Trophoblast cell (in vitro differentiated cells and primary cell): ENCODE data around the gene DCLRE1A.

Experiments
- DNase-seq, 2 donors: peaks; one replicate each; pipeline ENCODE4 v3.0.0-alpha.2; 2016
- H2AFZ ChIP-seq: 2 replicates; pipeline ENCODE4 v1.6.1; 2013; ENCODE audit warnings: low read length, moderate library complexity, mild to moderate bottlenecking; ENCODE audit not compliant: insufficient read depth, poor library complexity
- H2AK5ac ChIP-seq: 2 replicates; pipeline ENCODE4 v1.6.1; 2013; ENCODE audit warnings: mild to moderate bottlenecking, low read length
- H2BK120ac ChIP-seq: 2 replicates; pipeline ENCODE4 v1.6.1; 2013; ENCODE audit warnings: low read length, mild to moderate bottlenecking, moderate library complexity; ENCODE audit not compliant: insufficient read depth, poor library complexity
- H2BK12ac ChIP-seq: 2 replicates; pipeline ENCODE4 v1.6.1; 2013; ENCODE audit warnings: mild to moderate bottlenecking, low read length, moderate library complexity
- H2BK5ac ChIP-seq: 2 replicates; pipeline ENCODE4 v1.6.1; 2013; ENCODE audit warnings: low read length, low read depth, moderate library complexity, mild to moderate bottlenecking; ENCODE audit not compliant: poor library complexity
- H3K14ac ChIP-seq: 2 replicates; pipeline ENCODE4 v1.6.1; 2013; ENCODE audit warnings: mild to moderate bottlenecking, low read length
- H3K18ac ChIP-seq: 2 replicates; pipeline ENCODE4 v1.6.1; 2013; ENCODE audit warnings: mild to moderate bottlenecking, low read length
- H3K23ac ChIP-seq: 2 replicates; pipeline ENCODE4 v1.6.1; 2013; ENCODE audit warnings: low read length
- H3K27ac ChIP-seq: 2 replicates; pipeline ENCODE4 v1.5.1; 2013; ENCODE audit warnings: low read depth, mild to moderate bottlenecking, inconsistent platforms, low read length, moderate library complexity
- H3K27me3 ChIP-seq: 2 replicates; pipeline ENCODE4 v1.6.1; 2013; ENCODE audit warnings: inconsistent platforms, mild to moderate bottlenecking, low read length, moderate library complexity; ENCODE audit not compliant: insufficient read depth
- H3K36me3 ChIP-seq, 2 experiments: 1 replicate in 1 of 2; 2 replicates in 1 of 2; pipeline ENCODE4 v1.6.1; 2013; ENCODE audit warnings: low read length in 2 of 2, mild to moderate bottlenecking in 2 of 2, moderate library complexity in 1 of 2; ENCODE audit not compliant: insufficient read depth in 2 of 2, control insufficient read depth in 1 of 2
- H3K4ac ChIP-seq: 2 replicates; pipeline ENCODE4 v1.6.1; 2013; ENCODE audit warnings: low read depth, mild to moderate bottlenecking, low read length, moderate library complexity
- H3K4me1 ChIP-seq, 2 experiments: 1 replicate in 1 of 2; 2 replicates in 1 of 2; pipeline ENCODE4 v1.6.1; 2013; ENCODE audit warnings: low read length in 2 of 2, mild to moderate bottlenecking in 2 of 2, moderate library complexity in 1 of 2; ENCODE audit not compliant: insufficient read depth in 2 of 2, control insufficient read depth in 1 of 2
- H3K4me2 ChIP-seq: 2 replicates; pipeline ENCODE4 v1.6.1; 2013; ENCODE audit warnings: inconsistent platforms, mild to moderate bottlenecking, low read length, moderate library complexity
- H3K4me3 ChIP-seq: 2 replicates; pipeline ENCODE4 v1.5.1; 2013; ENCODE audit warnings: mild to moderate bottlenecking, low read depth, low read length, inconsistent platforms
- H3K79me1 ChIP-seq: one replicate; pipeline ENCODE4 v1.6.1; 2013; ENCODE audit warnings: low read length
- H3K79me2 ChIP-seq: 2 replicates; pipeline ENCODE4 v1.6.1; 2013; ENCODE audit warnings: low read length, mild to moderate bottlenecking; ENCODE audit not compliant: control insufficient read depth, insufficient read depth, poor library complexity
- H3K9ac ChIP-seq: 2 replicates; pipeline ENCODE4 v1.6.1; 2013; ENCODE audit warnings: mild to moderate bottlenecking, low read length
- H3K9me3 ChIP-seq: 2 replicates; pipeline ENCODE4 v1.6.1; 2013; ENCODE audit warnings: low read depth, mild to moderate bottlenecking, control low read depth, inconsistent platforms, low read length; ENCODE audit not compliant: insufficient read depth
- H4K12ac ChIP-seq: 2 replicates; pipeline ENCODE4 v1.6.1; 2013; ENCODE audit warnings: low read depth, mild to moderate bottlenecking, low read length, moderate library complexity
- H4K8ac ChIP-seq: 2 replicates; pipeline ENCODE4 v1.6.1; 2013; ENCODE audit warnings: low read depth, mild to moderate bottlenecking, low read length, moderate library complexity
- H4K91ac ChIP-seq: one replicate; pipeline ENCODE4 v1.6.1; 2013; ENCODE audit warnings: low read depth, mild to moderate bottlenecking, low read length, moderate library complexity
- WGBS: extraction: QIAGEN DNeasy Blood & Tissue Kit; methylation state at CpG from one replicate; pipeline ENCODE4 v1.1.7; 2013; ENCODE audit warnings: missing lambda C conversion rate; ENCODE audit not compliant: insufficient read length, insufficient coverage; ENCODE audit errors: extremely low coverage; 5-methylcytosine and 5-hydroxymethylcytosine counted together

Gene DCLRE1A

DNA sequence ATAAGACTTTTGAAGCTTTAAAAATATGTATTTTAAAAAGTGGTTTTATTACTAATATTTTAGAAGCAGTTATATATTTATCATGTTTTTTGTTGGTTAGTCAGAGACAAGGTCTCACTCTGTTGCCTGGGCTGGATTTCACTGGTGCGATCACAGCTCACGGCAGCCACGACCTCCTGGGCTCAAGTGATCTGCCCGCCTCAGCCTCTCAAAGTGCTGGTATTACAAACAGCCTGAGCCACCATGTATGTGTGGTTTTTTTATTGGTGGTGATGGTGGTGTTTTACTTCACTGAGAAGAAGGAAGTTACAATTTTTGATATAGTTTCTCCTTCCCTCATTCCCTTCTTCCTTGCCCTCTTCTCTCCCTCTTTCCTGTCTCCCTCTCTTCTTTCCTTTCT, 14.0 kb upstream of the DCLRE1A start:
- H4K12ac ChIP-seq: no peak overlapping the region
- H3K4ac ChIP-seq: no peak overlapping the region
- H3K4me2 ChIP-seq: no peak overlapping the region
- no peak overlapping the region for H3K23ac ChIP-seq
- H2BK5ac ChIP-seq: no peak overlapping the region
- no peaks in the 10 kb centered on the region for H3K79me1 ChIP-seq
- no peak overlapping the region for H3K4me3 ChIP-seq
- no peaks in the 10 kb centered on the region for H3K79me2 ChIP-seq
- H3K27ac ChIP-seq: no peak overlapping the region
- H4K91ac ChIP-seq: no peak overlapping the region
- no peak overlapping the region for H2AFZ ChIP-seq
- no peak overlapping the region for H4K8ac ChIP-seq
- H3K18ac ChIP-seq: no peak overlapping the region
- H2BK120ac ChIP-seq: no peak overlapping the region
- H2BK12ac ChIP-seq: no peak overlapping the region
- H2AK5ac ChIP-seq: no peak overlapping the region
- no peak overlapping the region for H3K9ac ChIP-seq
- no CpG with 5 or more reads among the region's 4 CpGs for WGBS
- H3K4me1 ChIP-seq: no peaks in the 10 kb centered on the region
- no peak for DNase-seq
- no peaks in the 10 kb centered on the region for H3K9me3 ChIP-seq
- H3K14ac ChIP-seq: no peak overlapping the region
- peaks cover 0 to 2% of the 10 kb centered on the region in 2 experiments for H3K36me3 ChIP-seq
- no peaks in the 10 kb centered on the region for H3K27me3 ChIP-seq

DNA sequence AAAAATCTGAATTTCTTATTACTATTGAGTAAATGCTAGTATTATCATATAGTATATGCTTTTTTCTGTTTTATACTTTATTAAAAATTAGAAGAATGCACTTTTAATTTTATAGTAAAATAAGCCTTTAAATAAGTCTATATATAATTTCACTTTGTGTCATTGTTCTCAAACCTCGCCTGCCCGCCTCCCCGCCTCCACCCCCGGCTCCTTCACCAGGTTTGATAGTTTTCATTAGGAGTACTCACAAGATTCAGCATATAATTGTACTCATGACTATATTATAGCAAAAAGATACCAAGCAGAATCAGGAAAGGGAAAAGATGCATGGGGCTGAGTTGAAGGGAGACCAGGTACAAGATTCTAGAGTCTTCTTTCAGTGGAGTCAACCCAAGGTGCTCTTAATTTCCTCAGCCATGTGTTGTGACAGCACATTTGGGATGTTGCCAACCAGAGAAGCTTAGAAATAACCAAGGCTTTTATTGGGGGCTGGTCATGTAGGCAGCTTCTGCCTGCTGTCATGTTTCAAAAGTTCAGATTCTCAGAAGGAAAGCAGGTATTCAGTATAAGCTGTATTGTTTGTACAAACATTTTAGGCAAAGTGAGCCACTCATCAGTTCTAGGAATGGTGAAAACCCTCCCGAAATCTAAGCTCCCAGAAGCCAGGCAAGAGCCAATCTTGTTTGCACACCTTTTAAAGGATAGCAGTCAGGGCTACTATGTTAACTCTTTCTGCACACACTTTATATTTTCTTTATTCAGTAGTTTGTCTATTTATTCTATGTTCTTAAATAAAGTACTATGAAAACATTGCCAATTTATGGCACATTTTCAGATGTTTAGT, 12.9 kb upstream of the DCLRE1A start:
- Histone ChIP-seq H3K9ac (no peak overlapping the region), H4K8ac (no peak overlapping the region), H3K14ac (no peak overlapping the region), H3K4ac (no peak overlapping the region), H2AFZ (no peak overlapping the region), H3K36me3 (peaks cover 0 to 2% of the 10 kb centered on the region in 2 experiments), H4K12ac (no peak overlapping the region), H4K91ac (no peak overlapping the region), H3K27me3 (no peaks in the 10 kb centered on the region), H3K27ac (no peak overlapping the region), H3K18ac (no peak overlapping the region), H3K23ac (no peak overlapping the region), H2BK5ac (no peak overlapping the region), H3K4me2 (no peak overlapping the region), H2BK12ac (no peak overlapping the region), H3K79me2 (no peaks in the 10 kb centered on the region), H2AK5ac (no peak overlapping the region), H2BK120ac (no peak overlapping the region), H3K4me3 (no peak overlapping the region), H3K4me1 (no peaks in the 10 kb centered on the region), H3K9me3 (no peaks in the 10 kb centered on the region), H3K79me1 (no peaks in the 10 kb centered on the region)
- no CpG with 5 or more reads among the region's 5 CpGs for WGBS
- no peak for DNase-seq

DNA sequence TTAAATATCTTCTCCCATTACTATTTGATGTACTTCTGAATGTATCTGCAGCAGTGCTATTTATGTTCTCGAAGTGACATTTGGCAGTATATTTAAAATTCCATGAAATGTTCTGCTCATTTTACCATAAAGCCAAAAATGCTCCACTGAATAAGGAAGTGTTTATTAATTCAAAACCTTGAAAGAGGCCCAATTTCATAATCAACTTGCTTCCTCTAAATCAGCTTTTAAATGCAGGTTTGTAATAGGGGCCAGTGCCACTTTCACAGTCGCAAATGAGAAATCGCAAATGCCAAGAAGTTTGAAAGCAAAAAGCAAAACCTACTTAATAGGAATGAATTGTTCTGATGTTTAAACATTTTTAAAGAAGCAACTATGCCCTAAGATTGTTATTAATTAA, 12.0 kb upstream of the DCLRE1A start:
- Histone ChIP-seq H4K91ac (no peak overlapping the region), H3K4me2 (no peak overlapping the region), H4K8ac (no peak overlapping the region), H3K27ac (no peak overlapping the region), H3K4me3 (no peak overlapping the region), H3K79me1 (no peaks in the 10 kb centered on the region), H4K12ac (no peak overlapping the region), H2AFZ (no peak overlapping the region), H3K9ac (no peak overlapping the region), H3K27me3 (no peaks in the 10 kb centered on the region), H3K23ac (no peak overlapping the region), H2BK12ac (no peak overlapping the region), H3K36me3 (peaks cover 0 to 2% of the 10 kb centered on the region in 2 experiments), H2AK5ac (no peak overlapping the region), H3K4ac (no peak overlapping the region), H3K14ac (no peak overlapping the region), H2BK5ac (no peak overlapping the region), H3K79me2 (no peaks in the 10 kb centered on the region), H3K18ac (no peak overlapping the region), H3K9me3 (no peaks in the 10 kb centered on the region), H2BK120ac (no peak overlapping the region), H3K4me1 (no peaks in the 10 kb centered on the region)
- DNase-seq: no peak
- no CpG with 5 or more reads among the region's 3 CpGs for WGBS

DNA sequence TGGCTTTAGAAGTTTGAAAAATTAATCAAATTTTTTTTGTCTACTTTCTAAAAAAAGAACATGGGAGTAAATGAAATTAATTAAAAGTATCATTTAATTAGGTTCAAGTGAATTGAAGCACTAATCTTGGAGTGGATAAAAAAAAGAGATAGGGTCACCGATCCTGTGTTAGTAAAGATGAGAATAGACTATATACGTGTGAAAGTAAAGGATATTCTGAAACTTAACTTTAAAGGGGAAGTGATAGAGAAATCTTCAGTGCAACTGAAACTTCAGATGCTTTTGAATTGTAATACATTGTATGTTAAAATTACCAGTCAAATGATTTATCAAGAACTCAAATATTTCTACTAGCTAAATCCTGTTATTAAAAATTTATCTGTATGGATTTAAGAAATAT, 5.4 kb upstream of the DCLRE1A start:
- no peak for DNase-seq
- no peak overlapping the region for H2BK5ac ChIP-seq
- H3K36me3 ChIP-seq: no peaks in the 10 kb centered on the region
- H3K27ac ChIP-seq: no peak overlapping the region
- no peaks in the 10 kb centered on the region for H3K9me3 ChIP-seq
- no peak overlapping the region for H3K4me2 ChIP-seq
- H4K91ac ChIP-seq: no peak overlapping the region
- H3K4me1 ChIP-seq: peaks cover 0 to 6% of the 10 kb centered on the region in 2 experiments
- H3K9ac ChIP-seq: no peak overlapping the region
- no peak overlapping the region for H3K4me3 ChIP-seq
- no CpG with 5 or more reads among the region's 2 CpGs for WGBS
- H3K18ac ChIP-seq: no peak overlapping the region
- no peak overlapping the region for H3K4ac ChIP-seq
- peaks cover 7% of the 10 kb centered on the region for H3K79me2 ChIP-seq
- H4K8ac ChIP-seq: no peak overlapping the region
- H3K79me1 ChIP-seq: peaks cover 8% of the 10 kb centered on the region
- no peak overlapping the region for H4K12ac ChIP-seq
- no peak overlapping the region for H2BK12ac ChIP-seq
- no peak overlapping the region for H2AFZ ChIP-seq
- H2AK5ac ChIP-seq: no peak overlapping the region
- H3K14ac ChIP-seq: no peak overlapping the region
- no peak overlapping the region for H2BK120ac ChIP-seq
- H3K27me3 ChIP-seq: no peaks in the 10 kb centered on the region
- no peak overlapping the region for H3K23ac ChIP-seq
